ENCODE data around the gene PANX1. TPM values are rescaled to one million over a fixed set of nuclear protein-coding genes. Genes with fewer than 3 reads are reported as not detected.

The PANX1 gene
- total RNA-seq, 1 experiment from 2014 or later: 21.9 TPM

- DNase-seq (ENCODE audit: low read depth, low spot score): no peak
- no peak for TF ChIP-seq ZBTB33 (IDR thresholded peaks at IDR 0.05; ENCODE audit: extremely low read depth, insufficient replicate concordance, low read length)
- Histone ChIP-seq H3K4me3 (replicated peaks in 1 of 2; ENCODE audit: low read depth in 1 of 2, low read length in 2 of 2) (no peak overlapping the region), H3K4me2 (ENCODE audit: low read length) (no peak overlapping the region), H3K9me2 (ENCODE audit: insufficient read depth) (no peaks in the 10 kb centered on the region), H3K27ac (ENCODE audit: low read depth, low read length) (no peak overlapping the region), H3K9ac (ENCODE audit: low read length) (no peak overlapping the region), H3K9me3 (ENCODE audit: control insufficient read depth in 1 of 2, insufficient read depth in 1 of 2, low read depth in 1 of 2, low read length in 2 of 2) (no peaks in the 10 kb centered on the region), H2AFZ (ENCODE audit: low read depth, low read length, poor library complexity, severe bottlenecking) (no peak overlapping the region), H3K27me3 (ENCODE audit: insufficient read depth, low read length) (no peaks in the 10 kb centered on the region), H3K79me2 (ENCODE audit: insufficient read depth, low read length) (peaks cover 68% of the 10 kb centered on the region), H3K4me1 (ENCODE audit: control insufficient read depth in 1 of 2, insufficient read depth in 2 of 2, low read length in 2 of 2) (no peaks in the 10 kb centered on the region), H3K36me3 (ENCODE audit: control insufficient read depth in 1 of 2, insufficient read depth in 2 of 2, low read length in 2 of 2) (no peaks in the 10 kb centered on the region), H4K20me1 (ENCODE audit: insufficient read depth) (peaks cover 4% of the 10 kb centered on the region; the same call in 1 of the 2 replicates)
- POLR2A ChIA-PET: no interaction called here
- no TSS peak for BruUV-seq (replicated peaks)
- ATAC-seq: no peak
- RAD21 ChIA-PET (ENCODE audit: low non-redundant PET in 1 of 2, low total read pairs in 2 of 2, uncharacterized antibody in 2 of 2, unreplicated experiment in 2 of 2): no interaction called here
- intact Hi-C loops (cut with micrococcal nuclease): no loop called here
- CTCF ChIA-PET: interaction anchor here (1.6 to 2.3 kb wide), 2 partner anchors 12 to 334 kb away, joined by 4 to 14 read pairs; no protein-coding TSS in a partner anchor
These were observed 42.3 kb downstream of the PANX1 start for GRCh38 chr11:94170953-94171352.

- peaks cover 4% of the 10 kb centered on the region; the same call in 1 of the 2 replicates for H4K20me1 ChIP-seq (ENCODE audit: insufficient read depth)
- H3K9me3 ChIP-seq (ENCODE audit: control insufficient read depth in 1 of 2, insufficient read depth in 1 of 2, low read depth in 1 of 2, low read length in 2 of 2): no peaks in the 10 kb centered on the region
- RAD21 ChIA-PET (ENCODE audit: low non-redundant PET in 1 of 2, low total read pairs in 2 of 2, uncharacterized antibody in 2 of 2, unreplicated experiment in 2 of 2): interaction anchor here in 1 of 2 experiments (0.6 kb wide), 1 partner anchor 271 kb away, joined by 3 read pairs; no protein-coding TSS in a partner anchor
- H3K79me2 ChIP-seq (ENCODE audit: insufficient read depth, low read length): peaks cover 59% of the 10 kb centered on the region; the same call in 1 of the 2 replicates
- H3K4me3 ChIP-seq (replicated peaks in 1 of 2; ENCODE audit: low read depth in 1 of 2, low read length in 2 of 2): no peak overlapping the region
- no peak overlapping the region for H2AFZ ChIP-seq (ENCODE audit: low read depth, low read length, poor library complexity, severe bottlenecking)
- ATAC-seq (peak; percentile 95), DNase-seq (ENCODE audit: low read depth, low spot score) (peak; percentile 16)
- CTCF ChIA-PET: interaction anchor here (1.6 to 2.3 kb wide), 2 partner anchors 11 to 333 kb away, joined by 4 to 14 read pairs; no protein-coding TSS in a partner anchor
- no peaks in the 10 kb centered on the region for H3K27me3 ChIP-seq (ENCODE audit: insufficient read depth, low read length)
- H3K4me2 ChIP-seq (ENCODE audit: low read length): no peak overlapping the region
- no peak overlapping the region for H3K27ac ChIP-seq (ENCODE audit: low read depth, low read length)
- no peaks in the 10 kb centered on the region for H3K4me1 ChIP-seq (ENCODE audit: control insufficient read depth in 1 of 2, insufficient read depth in 2 of 2, low read length in 2 of 2)
- POLR2A ChIA-PET: interaction anchor here (0.7 kb wide), 1 partner anchor 21 kb away, joined by 3 read pairs; no protein-coding TSS in a partner anchor
- H3K36me3 ChIP-seq (ENCODE audit: control insufficient read depth in 1 of 2, insufficient read depth in 2 of 2, low read length in 2 of 2): no peaks in the 10 kb centered on the region
- H3K9me2 ChIP-seq (ENCODE audit: insufficient read depth): no peaks in the 10 kb centered on the region
- H3K9ac ChIP-seq (ENCODE audit: low read length): no peak overlapping the region
- BruUV-seq (replicated peaks): no TSS peak
- intact Hi-C loops (cut with micrococcal nuclease): no loop called here
- TF ChIP-seq REST (IDR thresholded peaks at IDR 0.05; ENCODE audit: low read depth) (no peak), SP1 (IDR thresholded peaks at IDR 0.05; ENCODE audit: low read depth) (no peak), CTCF (IDR thresholded peaks at IDR 0.05 in 2 of 3, conservative IDR thresholded peaks at IDR 0.05 in 1 of 3; ENCODE audit: borderline replicate concordance in 1 of 3, insufficient read depth in 1 of 3, low read depth in 2 of 3, low read length in 2 of 3) (peak; percentile 42 to 96 (median 91); a peak in 5 of 6 replicates), JUND (IDR thresholded peaks at IDR 0.05) (no peak), EGR1 (IDR thresholded peaks at IDR 0.05; ENCODE audit: low read depth) (no peak), ATF3 (IDR thresholded peaks at IDR 0.05) (no peak), SRF (IDR thresholded peaks at IDR 0.05; ENCODE audit: low read depth) (no peak), FOSL1 (IDR thresholded peaks at IDR 0.05; ENCODE audit: low read depth) (no peak), ZFX (IDR thresholded peaks at IDR 0.05) (no peak), CEBPB (IDR thresholded peaks at IDR 0.05; ENCODE audit: low read depth) (no peak)
These were observed 43.2 kb downstream of the PANX1 start for GRCh38 chr11:94171693-94172440.

All from HCT116 (cell line).